ENCODE data around the gene GAS7.
"Not testable (repeated sequence)": the region's sequence is repeated elsewhere in the genome, so short reads cannot be mapped to it uniquely, and the experiment has no call there.

GAS7 gene

DNA sequence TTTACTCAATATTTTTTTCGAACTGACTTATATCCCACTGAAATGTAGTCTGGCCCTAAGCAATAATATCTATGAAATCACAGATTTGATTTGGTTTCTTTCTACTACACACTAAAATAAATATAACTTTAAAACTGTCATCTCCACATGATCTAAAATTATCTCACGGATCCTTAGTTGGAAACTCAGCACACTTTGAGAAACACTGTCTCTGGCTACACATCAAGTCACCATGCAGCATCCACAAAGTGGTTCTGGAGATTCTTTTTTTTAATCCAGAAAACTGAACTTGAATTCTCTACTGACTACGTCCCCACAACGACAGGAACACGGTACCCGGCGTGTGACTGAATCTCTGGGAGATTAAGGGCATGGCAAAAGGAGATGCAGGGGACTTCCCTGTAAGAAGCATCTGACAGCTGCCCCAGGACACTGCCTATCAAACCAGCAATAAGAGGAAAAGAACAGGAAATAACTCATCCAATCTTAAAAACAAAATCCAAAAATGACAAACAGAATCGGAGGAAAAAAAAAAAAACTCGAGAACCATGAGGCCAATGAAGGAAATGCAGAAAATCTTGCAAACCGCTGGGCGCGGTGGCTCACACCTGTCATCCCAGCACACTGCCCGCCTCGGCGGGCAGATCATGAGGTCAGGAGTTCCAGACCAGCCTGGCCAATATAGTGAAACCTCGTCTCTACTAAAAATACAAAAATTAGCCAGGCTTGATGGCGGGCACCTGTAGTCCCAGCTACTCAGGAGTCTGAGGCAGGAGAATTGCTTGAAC is 152.3 kb downstream of the GAS7 start:
- no peak for DNase-seq

DNA sequence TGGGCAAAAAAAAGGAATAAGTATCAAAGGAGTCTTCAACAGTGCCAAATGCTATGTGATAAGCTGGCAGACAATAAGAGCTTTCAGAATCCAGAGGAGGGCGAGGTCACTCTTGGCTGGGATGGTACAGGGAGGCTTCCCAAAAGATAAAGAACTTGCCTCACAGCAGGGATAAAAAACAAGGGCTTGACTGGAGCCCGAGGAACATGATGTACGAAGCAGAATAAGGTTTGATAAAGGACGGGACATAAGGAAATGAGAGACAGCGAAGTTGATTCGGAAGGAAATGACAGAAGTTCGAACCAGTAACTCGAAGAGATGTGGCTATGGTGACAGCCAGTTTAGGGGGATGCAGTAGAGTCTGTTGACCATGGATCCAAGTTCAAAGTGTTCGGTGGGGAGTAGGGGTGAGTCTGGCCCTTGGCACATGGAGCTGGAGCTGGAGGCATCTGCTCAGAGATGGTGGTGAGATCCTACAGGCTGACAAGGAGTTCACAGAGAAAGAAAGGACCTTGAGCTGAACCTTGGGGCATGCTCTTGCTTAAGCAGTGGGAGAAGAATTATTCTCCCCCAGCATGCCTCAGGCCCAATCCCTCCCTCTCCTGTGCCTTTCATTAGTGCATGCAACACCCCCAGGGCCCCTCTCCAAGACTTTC is 155.7 kb downstream of the GAS7 start:
- no peak for DNase-seq

DNA sequence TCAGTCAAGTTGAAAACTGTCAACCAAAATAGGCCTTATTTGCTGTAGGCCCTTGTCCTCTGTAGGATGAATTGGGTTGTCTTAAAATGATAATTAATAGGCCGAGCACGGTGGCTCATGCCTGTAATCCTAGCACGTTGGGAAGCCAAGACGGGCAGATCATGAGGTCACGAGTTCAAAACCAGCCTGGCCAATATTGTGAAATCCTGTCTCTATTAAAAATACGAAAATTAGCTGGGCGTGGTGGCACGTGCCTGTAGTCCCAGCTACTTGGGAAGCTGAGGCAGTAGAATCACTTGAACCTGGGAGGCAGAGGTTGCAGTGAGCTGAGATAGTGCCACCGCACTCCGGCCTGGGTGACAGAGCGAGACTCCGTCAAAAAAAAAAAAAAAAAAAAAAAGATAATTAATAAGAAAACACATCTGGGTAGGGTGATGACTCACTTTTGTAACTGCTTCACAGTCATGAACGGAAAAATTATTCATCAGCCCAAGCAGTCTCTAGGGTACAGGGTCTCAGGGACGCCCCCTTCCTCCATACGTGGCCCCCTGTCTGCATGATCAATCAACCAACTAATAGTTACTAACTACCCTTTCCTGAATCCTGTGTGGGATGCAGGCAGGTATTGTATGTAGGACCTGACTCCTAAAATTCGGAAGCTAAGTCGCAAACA is 156.4 kb downstream of the GAS7 start:
- DNase-seq: no peak

DNA sequence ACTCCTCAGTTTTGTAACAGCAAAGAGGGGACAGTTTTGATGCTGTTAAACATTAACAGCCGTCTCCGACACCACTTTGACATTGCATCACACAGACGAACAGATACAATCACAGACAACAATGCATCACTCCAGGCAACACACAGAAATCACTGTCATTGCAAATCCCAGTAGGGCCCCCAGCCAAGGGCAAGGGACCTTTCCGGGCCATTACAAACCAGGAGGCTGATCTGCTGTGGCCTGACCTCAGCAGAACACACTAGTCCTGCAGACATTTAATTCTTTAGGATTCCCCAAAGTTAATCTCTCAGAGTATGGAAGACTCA is 157.2 kb downstream of the GAS7 start:
- DNase-seq: no peak

DNA sequence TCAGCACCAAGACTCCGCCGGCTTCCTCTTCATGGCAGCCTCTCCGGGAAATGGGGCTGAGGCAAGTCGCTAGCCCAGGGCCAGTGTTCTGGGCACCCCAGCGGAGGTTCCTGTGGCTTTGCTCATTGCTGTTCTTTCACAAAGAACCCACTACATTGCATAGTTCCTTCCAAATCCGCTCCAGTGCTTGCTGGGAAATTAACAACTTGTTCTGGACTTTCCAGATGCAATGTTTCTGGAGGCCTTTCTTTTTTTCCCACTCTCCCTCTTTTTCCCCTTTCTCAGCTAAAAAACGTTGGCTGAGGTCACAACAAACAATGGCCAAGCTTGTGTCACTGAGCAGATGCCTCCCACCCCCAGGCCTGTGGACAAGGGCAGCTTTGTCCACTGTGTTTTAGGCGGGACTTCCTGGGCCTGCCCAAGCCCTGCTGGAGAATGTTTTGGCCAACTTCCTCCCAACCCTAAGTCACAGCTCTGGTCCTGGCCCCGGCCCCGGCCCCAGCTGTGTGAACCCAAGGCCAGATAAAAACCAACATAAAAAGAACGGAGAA is 161.8 kb downstream of the GAS7 start:
- DNase-seq: no peak

DNA sequence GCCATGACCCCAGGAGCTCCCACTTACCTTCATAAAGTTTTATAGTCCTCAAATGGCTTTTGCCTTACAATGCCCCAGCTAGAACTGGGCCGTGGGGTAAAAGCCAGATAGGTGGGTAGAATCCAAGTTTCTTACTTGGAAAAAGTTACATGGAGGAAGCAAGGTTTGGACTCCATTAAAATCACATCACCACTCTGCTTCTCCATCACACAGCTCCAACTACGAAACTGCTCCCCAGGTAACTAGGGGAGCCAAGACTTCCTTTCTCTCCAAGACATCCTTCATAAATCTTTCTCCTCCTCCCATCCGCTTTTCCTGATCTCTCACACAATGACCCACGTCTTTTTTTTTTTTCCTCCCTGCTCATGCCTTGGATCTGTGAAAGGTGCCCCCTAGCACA is 162.5 kb downstream of the GAS7 start:
- DNase-seq: no peak

DNA sequence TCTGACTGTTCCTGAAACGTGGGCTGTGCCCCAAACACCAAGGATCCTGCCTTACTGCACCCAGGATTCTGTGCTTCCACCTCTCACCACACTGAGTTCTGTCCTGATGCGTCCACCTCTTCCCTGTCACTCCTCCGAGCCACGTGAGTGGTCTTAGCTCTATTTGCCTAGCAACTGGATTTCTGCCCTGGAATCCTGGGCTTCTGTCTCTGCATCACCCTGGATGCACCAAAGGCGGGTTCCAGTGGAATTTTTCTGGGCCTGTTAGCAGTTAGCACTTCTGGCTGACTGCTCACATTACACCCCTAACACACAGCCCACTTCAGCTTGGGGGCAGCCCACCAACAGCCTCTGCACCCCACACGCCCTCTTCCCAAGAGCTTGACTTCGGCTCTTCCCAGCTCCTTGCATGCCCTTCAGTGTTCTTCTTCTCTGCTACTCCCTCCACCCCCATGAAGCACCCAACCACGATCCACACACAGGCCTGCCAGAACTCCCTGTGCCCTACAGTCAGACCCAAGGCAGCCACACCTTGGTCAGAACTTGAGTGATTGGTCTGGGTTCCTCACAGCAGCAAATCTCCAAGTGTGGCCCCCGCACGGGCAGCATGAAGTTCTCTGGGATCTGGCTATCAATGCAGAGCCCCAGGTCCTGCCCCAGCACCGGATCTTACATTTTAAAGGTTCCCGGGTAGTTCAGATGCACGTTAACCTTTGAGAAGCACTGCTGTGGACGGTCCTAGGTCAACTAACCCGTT is 163.5 kb downstream of the GAS7 start:
- no peak for DNase-seq

DNA sequence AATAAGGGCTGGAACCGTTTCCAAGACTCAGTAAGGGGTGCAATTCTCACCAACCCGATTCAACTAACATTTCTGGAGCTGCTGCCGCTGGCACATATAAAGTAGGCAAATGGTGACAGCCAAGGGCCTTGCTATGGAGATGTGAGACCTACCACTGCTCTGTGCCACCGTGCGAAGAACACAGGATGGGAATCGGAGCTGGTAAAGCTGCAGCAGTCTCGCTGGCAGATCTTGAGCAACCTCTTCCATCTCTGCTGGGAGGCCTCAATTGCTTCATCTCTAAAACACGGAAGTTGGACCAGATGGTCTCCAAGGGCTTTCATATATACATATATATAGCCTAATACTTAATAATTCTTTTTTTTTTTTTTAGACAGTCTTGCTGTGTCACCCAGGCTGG is 164.4 kb downstream of the GAS7 start:
- DNase-seq: no peak

DNA sequence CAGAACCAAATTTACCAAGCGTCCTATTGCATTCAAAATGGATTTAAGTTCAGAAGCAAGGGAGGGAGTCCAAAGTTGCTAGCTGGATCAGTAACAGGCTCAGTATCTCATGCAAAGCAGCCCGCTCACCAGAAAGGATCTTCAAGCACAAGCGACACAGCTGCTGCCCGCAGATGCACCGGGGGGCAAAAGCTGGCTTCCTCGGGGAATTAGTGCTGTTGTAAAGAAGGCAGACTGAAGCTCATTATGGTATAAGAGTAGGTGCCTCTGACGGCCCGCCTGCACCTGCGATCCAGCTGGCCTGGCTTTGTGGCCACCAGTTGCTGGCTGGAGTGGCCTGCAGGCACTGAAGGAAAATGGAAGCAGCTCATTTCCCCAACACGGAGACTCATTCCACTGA is 165.0 kb downstream of the GAS7 start:
- no peak for DNase-seq

DNA sequence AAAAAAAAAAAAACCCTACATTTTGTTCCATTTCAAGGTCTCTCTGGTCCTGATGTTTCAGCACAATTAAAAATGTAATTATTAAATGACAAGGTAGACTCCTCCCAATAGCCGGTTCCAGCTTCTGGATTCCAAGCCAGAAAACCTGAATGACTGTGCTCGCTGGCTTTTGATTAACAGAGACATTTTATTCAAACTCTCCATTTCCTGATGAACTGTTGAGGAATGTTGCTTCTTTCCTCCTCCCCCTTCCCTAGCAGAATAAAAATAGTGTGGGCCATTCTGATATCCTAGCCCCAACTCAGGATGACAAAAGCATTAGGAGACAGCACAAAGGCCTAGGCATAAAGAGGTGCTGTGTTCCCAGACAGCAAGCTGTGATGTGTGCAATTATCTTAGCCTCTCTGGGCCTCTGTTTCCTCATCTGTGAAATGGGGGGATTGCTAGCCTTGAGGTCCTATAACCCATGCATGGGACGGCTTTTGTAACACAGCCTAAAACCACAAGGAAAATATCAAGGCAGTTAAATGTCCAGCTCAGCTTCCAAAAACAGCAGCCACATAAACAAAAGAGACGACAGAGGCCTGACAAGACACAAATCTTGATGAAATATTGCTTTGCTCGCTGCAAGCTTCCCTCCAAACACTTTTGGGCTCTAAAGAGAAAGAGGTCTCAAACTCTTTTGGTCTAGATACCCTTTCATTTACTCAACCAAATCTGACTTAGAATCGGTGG is 166.1 kb downstream of the GAS7 start:
- no peak for DNase-seq

DNA sequence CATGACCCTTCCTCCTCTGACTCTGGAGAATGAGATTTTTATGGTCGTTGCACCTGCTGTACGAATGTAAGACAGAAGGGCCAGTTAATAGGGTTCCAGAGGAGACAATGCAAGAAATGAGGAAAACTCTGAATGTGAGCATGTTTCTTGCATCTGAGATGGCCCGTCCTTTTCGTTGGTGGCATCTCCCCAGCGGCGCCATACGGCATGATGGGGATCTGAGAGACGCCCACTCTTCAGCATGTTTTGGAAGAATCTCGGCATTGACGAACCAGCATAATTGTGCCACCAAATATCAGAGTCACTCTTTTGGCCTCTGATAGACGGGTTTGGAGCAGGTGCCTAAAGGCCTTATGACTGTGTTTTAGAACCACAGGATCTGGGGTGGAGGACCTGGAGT is 166.8 kb downstream of the GAS7 start:
- DNase-seq: no peak

DNA sequence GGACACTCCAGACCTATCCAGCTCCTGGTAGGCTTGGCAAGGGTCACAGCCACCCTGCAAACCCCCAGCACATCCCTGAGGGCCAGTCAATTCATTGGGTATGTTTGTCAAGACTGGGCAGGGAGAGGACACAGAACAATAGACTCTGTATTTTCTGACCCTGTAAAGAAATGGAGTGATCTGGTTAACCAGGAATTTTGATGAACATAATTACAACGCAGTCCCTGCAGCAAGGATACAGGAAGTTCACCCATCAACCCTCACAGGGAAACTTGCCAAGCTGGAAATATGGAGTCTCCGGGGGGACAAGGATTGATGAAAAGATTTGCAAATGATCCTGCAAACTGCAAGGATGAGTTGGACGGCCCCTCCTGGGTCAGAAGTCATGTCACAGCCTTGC is 167.3 kb downstream of the GAS7 start:
- DNase-seq: no peak

DNA sequence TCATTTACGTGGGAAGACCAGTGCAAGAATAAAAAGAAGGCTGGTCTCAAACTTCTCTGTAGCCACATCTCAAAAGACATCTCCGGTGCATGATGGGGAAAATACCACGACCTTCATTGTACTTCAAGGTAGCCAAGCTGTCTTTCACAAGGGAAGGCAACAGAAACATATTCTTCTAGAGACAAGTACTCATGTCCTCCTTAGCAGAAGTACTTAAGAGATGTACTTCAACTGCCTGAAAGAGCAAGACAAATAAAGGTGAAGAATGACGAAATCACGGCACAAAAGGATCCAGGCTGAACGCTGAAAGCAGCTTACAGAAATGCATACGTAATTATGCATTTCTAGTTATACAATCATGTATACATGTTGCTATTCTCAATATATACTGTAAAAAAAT is 169.3 kb downstream of the GAS7 start:
- no peak for DNase-seq

DNA sequence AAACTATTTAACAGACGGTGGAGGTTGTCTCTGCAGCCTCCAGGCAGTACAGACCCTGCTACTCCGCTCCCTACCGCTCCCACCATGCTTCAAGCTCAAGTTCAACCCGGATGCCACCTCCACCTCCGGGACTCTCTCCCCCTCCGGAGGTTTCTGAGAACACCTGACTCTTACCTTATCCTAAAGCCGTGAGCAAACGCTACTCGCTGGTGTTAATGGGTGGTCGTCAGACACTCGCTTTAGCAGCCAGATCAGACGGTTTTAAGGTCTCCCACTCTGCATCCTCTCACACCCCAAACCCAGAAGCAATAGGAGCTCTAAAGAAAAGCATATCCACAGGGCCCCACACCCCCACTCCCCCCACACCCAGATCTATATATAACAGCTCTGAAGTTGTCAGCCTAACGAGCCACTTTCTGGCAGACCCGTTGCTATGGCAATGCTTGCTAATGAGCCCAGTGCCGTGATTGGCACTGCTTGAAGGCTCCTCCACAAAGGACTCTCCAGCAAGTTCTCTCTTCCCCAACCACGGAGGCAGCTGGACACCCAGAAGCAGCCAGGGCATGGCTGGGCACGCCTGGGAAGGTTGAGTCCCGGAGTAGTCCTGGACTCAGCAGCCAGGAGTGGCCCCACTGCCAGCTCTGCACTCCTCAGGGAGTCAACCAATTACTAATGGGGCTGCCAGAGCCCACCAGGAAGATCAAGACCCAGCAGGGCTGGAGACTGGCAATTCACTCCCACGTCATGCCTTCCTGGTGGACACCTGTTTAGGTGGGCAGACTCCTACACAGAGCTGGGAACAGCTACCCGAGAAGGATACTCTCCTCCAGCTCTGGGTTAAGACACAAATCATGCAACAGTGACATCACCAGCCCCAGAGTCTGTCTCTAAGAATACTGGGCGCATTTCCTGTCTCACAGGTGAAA is 172.2 kb downstream of the GAS7 start:
- no peak for DNase-seq

DNA sequence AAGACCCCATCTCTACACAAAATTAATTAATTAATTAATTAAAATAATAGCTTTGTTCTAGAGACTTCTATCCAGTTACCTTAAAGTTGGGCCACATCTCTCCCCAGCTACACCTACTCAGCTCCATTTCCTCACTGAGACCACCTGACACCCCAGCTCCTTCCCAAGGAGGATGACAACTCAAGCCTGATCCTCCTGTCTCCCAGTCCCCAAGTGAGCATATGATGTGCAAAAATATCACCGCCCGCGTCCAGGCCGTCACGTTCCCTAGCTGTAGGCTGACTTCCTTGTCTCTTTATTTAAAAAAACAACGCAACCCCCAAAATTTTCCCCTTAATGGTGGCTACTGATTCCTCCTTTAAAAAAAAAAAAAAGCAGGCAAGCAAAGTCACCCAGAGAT is 173.2 kb downstream of the GAS7 start:
- no peak for DNase-seq

DNA sequence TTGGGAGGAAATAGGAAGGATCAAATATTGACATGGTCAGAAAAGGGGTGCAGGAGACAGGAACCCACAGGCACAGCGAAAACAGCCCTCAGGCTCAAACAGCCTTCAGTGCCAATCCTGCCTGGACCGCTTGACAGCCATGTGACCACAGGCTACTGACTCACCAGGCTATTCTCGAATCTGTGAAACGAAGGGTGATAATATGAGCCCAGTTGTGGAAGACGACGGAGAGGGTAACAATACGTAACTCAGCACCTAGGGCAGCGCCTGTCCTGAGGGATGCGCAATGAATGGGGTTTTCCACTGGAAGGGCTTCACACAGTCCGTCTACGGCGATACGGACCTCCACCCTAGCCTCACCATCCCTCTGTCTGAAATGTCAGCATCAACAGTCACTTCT is 176.0 kb downstream of the GAS7 start:
- no peak for DNase-seq

DNA sequence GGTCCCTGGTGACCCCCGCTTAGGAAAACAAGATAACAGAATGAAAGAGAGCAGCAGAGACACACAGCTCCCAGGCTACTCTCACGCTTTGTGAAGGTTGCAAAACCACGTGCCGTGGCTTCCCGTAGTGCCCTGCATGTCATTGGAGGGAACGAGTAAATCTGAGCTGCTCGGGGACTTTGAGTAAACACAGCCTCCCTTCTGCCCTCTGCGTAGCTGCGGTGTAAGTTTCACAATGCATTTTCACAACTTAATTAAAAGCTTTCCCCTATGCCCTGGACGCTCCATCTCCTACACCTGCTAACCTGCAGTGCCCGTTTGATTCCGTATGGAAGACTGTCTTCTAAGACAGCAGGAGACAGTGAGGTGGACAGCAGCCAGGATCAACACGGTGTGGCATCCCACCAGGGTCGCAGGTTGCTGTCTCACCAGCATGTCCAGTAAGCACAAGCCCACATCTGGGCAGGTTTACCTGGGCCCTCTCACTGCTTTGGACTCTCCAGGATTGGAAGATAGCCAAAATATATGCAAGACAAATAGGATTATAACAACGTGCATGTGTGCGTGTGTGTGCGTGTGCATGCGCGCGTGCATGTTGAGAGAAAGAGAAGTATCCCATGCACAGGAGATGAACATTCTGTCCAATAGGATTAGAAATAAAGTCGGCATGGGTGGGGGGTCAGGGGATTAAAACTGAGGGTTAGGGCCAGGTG is 177.0 kb downstream of the GAS7 start:
- DNase-seq: no peak

DNA sequence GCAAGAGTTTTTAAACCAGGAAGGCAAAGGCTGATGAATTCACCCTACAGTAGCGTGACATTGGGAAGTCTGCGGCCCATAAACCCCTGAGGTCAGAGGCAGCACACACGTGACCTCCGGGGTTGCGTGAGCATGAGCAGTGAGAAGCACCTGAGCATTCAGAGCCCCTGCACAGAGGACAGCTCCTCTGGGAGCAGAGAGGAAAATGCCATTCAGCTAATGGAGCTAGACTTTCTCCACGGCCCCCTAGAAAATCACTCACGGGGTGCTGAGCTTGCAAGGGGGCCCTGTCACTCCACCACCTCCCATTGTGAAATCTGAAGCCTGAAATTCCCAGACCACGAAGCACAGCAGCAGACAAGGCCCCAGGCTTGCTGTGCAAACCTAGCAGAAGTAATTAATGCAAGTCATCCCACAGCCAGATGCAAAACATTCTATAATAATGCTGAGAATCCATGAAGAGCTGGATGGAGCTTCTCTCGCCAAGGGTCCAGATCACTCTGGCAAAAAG is 178.4 kb downstream of the GAS7 start:
- DNase-seq: no peak

DNA sequence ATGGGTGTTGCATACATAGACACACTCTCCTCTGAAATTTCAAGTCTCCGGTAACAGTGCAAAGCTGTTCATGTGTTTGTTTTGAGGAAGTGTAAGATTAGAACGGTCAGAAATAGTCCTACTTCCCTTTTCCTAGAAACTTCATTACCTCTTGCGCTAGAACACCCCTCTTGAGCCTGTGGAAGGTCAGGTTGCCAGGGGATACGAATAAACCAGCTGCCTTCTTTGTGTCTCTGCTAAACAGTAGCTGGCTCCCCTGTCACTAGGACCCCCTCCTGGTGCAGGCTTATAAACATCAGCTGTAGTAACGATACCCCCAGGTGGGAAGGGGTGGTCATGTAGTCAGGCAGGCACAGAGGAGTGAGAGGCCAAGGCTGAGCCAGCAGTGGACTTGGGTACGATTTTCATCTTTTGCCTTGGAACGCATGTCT is 179.9 kb downstream of the GAS7 start:
- DNase-seq: no peak

DNA sequence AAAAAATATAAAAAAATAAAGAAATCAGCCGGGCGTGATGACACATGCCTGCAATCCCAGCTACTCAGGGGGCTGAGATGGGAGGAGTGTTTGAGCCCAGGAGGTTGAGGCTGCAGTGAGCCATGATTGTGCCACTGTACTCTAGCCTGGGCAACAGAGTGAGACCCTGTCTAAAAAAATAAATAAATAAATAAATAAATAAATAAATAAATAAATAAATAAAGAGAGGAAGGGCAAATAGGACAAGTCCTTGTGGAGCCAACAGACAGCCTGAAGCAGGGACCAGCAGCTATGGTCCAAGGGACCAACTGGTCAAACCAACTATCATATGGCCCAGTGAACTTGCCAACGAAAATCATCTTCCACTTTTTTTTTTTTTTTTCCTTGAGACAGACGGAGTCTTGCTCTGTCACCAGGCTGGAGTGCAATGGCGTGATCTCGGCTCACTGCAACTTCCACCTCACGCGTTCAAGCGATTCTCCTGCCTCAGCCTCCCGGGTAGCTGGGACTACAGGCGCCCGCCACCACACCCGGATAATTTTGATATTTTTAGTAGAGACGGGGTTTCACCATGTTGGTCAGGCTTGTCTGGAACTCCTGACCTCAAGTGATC is 181.3 kb downstream of the GAS7 start:
- not testable (repeated sequence) for DNase-seq

All from activated CD4-positive, alpha-beta T cell treated with anti-CD3 and anti-CD28 coated beads, Interleukin-2, Interleukin-6, amounts not matched to agents 100 ng/mL and 50 ng/mL, durations not matched to agents 16 hours and 8 hours (primary cell).